Osteoblast (primary cell): ENCODE data around the gene AATF. TPM values are rescaled to one million over a fixed set of nuclear protein-coding genes. Genes with fewer than 3 reads are reported as not detected.
A peak's percentile ranks its signal among the peaks of the same experiment; 100 is the strongest.

Experiments
- DNase-seq: peaks from one replicate; pipeline ENCODE4 v3.0.0; 2011; ENCODE audit warnings: low spot score, mixed read lengths; ENCODE audit not compliant: insufficient read length; ENCODE audit errors: missing footprints
- H2AFZ ChIP-seq: 2 replicates; pipeline ENCODE4 v1.6.0; 2011; ENCODE audit warnings: mild to moderate bottlenecking, low read length
- H3K27ac ChIP-seq: 2 replicates; pipeline ENCODE4 v1.5.1; 2011; ENCODE audit warnings: mild to moderate bottlenecking, low read depth, low read length, moderate library complexity
- H3K27me3 ChIP-seq: 2 replicates; pipeline ENCODE4 v1.6.0; 2012; ENCODE audit warnings: mild to moderate bottlenecking, control low read depth, inconsistent platforms, low read length, moderate library complexity; ENCODE audit not compliant: insufficient read depth
- H3K36me3 ChIP-seq: 2 replicates; pipeline ENCODE4 v1.5.1; 2011; ENCODE audit warnings: mild to moderate bottlenecking, low read length, control low read depth, moderate library complexity; ENCODE audit not compliant: insufficient read depth
- H3K4me1 ChIP-seq: 2 replicates; pipeline ENCODE4 v1.5.1; 2011; ENCODE audit warnings: mild to moderate bottlenecking, low read length, control low read depth, moderate library complexity; ENCODE audit not compliant: insufficient read depth
- H3K4me2 ChIP-seq: 2 replicates; pipeline ENCODE4 v1.6.0; 2011; ENCODE audit warnings: mild to moderate bottlenecking, low read length; ENCODE audit not compliant: insufficient read depth
- H3K4me3 ChIP-seq: fragments of 200-600 bp; sonication (generic); 3 replicates; pipeline ENCODE4 v1.5.1; 2012; ENCODE audit warnings: mild to moderate bottlenecking, low read length, inconsistent platforms; ENCODE audit not compliant: insufficient read depth
- H3K79me2 ChIP-seq: 2 replicates; pipeline ENCODE4 v1.6.0; 2012; ENCODE audit warnings: mild to moderate bottlenecking, low read length, control low read depth, inconsistent platforms; ENCODE audit not compliant: insufficient read depth
- H3K9me3 ChIP-seq: 2 replicates; pipeline ENCODE4 v1.5.1; 2011; ENCODE audit warnings: low read depth, low read length, control low read depth
- H4K20me1 ChIP-seq: 2 replicates; pipeline ENCODE4 v1.6.0; 2012; ENCODE audit warnings: mild to moderate bottlenecking, low read length, control low read depth; ENCODE audit not compliant: insufficient read depth
- total RNA-seq: library from RNA; depleted of rRNA; stranded (reverse); fragments of >200 nt; gene quantifications from 2 replicates; pipeline ENCODE4 v1.2.3, GENCODE V29; 2012
- TF ChIP-seq, protein P1 (sequence below): IDR thresholded peaks from 2 replicates; pipeline ENCODE4 v1.5.1; 2011; ENCODE audit warnings: mild to moderate bottlenecking, low read depth, low read length, moderate library complexity; ENCODE audit errors: extremely low read depth

Gene AATF
- total RNA-seq, 1 donor, result 22.4 TPM

DNA sequence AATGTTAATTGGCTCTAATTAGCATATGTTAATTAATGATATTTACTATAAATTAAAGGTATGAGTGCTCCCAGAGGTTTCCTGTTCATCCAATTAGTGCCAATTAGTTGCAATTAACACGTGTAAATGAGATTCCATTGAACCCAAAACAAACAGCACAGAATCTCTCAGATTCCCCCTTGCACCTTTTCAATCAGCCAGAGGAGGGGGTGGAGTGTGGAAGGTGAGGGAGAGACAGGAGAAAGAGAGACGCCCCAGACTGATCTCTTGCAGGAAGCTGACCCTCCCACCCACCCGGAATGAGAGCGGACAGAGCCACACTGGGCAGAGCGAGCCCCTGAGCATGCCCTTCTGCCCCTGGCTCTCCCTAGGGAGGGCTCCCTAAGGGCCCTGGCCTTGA, 35.6 kb upstream of the AATF start:
- Histone ChIP-seq H4K20me1 (no peaks in the 10 kb centered on the region), H3K4me2 (no peak overlapping the region), H3K4me1 (no peaks in the 10 kb centered on the region), H3K79me2 (no peaks in the 10 kb centered on the region), H2AFZ (no peak overlapping the region), H3K27ac (no peak overlapping the region), H3K27me3 (peaks cover 17% of the 10 kb centered on the region), H3K36me3 (no peaks in the 10 kb centered on the region), H3K4me3 (no peak overlapping the region), H3K9me3 (no peaks in the 10 kb centered on the region)
- TF ChIP-seq, protein P1, sequence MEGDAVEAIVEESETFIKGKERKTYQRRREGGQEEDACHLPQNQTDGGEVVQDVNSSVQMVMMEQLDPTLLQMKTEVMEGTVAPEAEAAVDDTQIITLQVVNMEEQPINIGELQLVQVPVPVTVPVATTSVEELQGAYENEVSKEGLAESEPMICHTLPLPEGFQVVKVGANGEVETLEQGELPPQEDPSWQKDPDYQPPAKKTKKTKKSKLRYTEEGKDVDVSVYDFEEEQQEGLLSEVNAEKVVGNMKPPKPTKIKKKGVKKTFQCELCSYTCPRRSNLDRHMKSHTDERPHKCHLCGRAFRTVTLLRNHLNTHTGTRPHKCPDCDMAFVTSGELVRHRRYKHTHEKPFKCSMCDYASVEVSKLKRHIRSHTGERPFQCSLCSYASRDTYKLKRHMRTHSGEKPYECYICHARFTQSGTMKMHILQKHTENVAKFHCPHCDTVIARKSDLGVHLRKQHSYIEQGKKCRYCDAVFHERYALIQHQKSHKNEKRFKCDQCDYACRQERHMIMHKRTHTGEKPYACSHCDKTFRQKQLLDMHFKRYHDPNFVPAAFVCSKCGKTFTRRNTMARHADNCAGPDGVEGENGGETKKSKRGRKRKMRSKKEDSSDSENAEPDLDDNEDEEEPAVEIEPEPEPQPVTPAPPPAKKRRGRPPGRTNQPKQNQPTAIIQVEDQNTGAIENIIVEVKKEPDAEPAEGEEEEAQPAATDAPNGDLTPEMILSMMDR, result no peak
- no peak for DNase-seq

DNA sequence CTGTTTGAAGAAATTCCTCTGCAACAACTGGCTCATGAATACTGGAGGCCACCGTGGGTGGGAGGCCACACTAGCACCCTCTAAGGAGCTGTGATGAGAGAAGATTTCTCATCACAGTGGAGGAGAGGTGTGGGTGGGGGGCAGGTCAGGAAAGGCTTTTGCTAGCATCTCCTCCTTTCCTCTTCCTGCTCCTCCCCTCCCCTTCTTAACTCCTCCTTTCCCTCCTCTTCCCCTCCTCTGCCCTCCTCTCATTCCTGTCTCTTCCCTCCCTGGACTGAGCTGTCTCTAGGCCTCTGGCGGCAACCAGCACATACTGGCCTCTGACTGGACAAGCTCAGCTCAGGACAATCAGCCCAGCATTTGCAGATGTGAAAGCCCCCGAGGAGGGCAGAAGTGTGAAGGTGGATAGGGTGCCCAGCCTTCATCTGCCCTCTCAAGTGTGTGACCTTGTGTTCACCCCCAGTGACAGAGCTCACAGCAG, 30.5 kb upstream of the AATF start:
- Histone ChIP-seq H3K27me3 (peaks cover 3% of the 10 kb centered on the region), H3K79me2 (no peaks in the 10 kb centered on the region), H3K27ac (no peak overlapping the region), H2AFZ (peak overlapping the region; percentile 73), H4K20me1 (no peaks in the 10 kb centered on the region), H3K4me1 (peaks cover 8% of the 10 kb centered on the region), H3K36me3 (no peaks in the 10 kb centered on the region), H3K4me3 (no peak overlapping the region), H3K4me2 (no peak overlapping the region), H3K9me3 (no peaks in the 10 kb centered on the region)
- no peak for DNase-seq
- TF ChIP-seq, protein P1, result no peak

DNA sequence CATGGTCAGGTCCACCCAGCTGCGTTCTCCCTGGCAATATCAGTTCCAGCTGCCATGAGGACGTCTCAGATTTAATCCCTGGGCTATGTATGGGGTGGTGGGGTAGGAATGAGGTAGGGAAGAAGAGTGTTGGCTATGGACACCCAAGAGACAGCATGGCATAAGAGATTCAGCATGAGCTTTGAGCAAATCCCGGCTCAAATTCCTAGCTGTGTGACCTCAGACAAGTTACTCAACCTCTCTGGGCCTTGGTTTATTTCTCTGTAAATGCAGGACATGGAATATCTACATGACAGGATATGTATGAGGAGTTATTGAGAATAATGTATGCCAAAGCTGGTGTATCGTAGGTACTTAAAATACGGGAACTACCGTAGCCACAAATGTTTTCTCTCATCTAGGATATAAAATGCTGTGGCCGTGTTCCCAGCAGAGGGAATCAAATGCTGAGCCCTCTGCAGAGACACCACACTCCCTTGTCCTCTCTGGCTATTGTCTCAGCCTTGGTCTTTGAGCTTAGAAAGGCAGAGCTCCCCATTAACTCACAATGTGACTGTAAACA, 29.3 kb upstream of the AATF start:
- TF ChIP-seq, protein P1, result no peak
- no peak overlapping the region for H2AFZ ChIP-seq
- H3K27me3 ChIP-seq, result peaks cover 4% of the 10 kb centered on the region
- no peaks in the 10 kb centered on the region for H3K79me2 ChIP-seq
- H3K4me2 ChIP-seq, result no peak overlapping the region
- H3K9me3 ChIP-seq, result no peaks in the 10 kb centered on the region
- H3K4me3 ChIP-seq, result no peak overlapping the region
- no peak overlapping the region for H3K27ac ChIP-seq
- no peaks in the 10 kb centered on the region for H4K20me1 ChIP-seq
- no peak for DNase-seq
- H3K36me3 ChIP-seq, result no peaks in the 10 kb centered on the region
- peaks cover 8% of the 10 kb centered on the region for H3K4me1 ChIP-seq

DNA sequence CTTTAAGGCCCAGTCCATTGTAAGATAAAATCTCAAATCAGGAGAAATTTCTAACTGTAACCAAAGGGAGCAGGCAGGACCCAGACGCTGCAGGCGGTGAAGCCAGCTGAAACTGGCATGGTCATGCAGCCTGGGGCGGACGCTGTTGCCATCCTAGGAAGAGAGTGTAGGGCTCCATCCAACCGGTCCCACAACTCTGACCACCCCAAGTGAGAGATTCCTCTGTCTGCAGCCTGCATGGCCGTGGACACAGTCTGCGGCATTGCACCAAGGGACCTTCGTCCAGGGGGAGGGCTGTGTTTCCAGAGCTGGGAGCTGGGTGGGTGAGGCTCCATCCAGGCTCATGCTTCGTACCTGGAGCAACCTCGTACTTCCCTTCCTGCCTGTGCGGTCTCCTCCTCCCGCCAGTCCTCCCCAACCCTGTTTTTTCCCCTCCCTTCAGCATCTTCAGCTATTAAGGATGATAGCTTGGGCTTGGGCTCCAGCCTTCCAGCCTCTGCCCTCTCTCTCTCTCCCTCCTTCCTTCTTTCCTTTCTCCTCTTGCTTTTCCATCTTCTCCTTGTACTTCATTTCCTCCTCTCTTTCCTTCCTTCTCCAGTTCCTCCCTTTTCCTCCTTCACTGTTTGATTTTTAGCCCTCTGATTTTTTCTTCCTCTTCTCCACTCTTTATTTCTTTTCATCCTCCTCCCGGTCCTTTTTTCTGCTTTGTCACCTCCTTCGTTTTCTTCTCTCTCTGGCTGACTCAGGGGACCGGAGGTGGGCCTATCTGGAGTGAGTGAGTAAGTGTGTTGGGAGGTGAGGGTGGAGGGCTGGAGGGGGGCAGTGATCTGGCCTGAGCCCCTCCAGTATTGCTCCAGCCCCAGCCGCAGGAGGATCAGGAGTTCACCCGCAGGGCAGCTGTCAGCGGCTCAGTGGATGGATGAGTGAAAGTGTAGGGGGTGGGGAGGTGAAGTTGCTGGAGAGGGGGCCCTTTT, 28.4 kb upstream of the AATF start:
- Histone ChIP-seq H4K20me1 (no peaks in the 10 kb centered on the region), H3K27ac (no peak overlapping the region), H3K4me1 (peaks cover 8% of the 10 kb centered on the region), H3K27me3 (peaks cover 5% of the 10 kb centered on the region), H3K4me2 (no peak overlapping the region), H2AFZ (peak overlapping the region; percentile 15), H3K4me3 (no peak overlapping the region), H3K79me2 (no peaks in the 10 kb centered on the region), H3K36me3 (no peaks in the 10 kb centered on the region), H3K9me3 (no peaks in the 10 kb centered on the region)
- TF ChIP-seq, protein P1, result no peak
- DNase-seq, result peak; percentile 66
